H1 (cell line): ENCODE results near the gene MLEC. TPM values are rescaled to one million over a fixed set of nuclear protein-coding genes. Genes with fewer than 3 reads are reported as not detected.

Source experiments
- CBX5 ChIP-seq: fragments of 300-800, 300-1000 bp; sonication (generic); IDR thresholded peaks from 2 replicates; pipeline ENCODE4 v1.7.1; 2016; ENCODE audit warnings: antibody characterized with exemption, low read length, low read depth
- polyA plus RNA-seq, 7 experiments: library from polyadenylated mRNA; depleted of rRNA in 3 of 7; stranded (reverse) in 5 of 7; unstranded in 2 of 7; fragments of >200 nt in 5 of 7; fragments of 200-250 nt in 2 of 7; gene quantifications; 1 replicate in 5 of 7; 2 replicates in 1 of 7; 4 replicates in 1 of 7; pipeline versions ENCODE4 v1.2.1 to v1.2.3, GENCODE V29; 2011 to 2013; ENCODE audit warnings: missing spikeins in 2 of 7, mixed read lengths in 2 of 7
- total RNA-seq: library from RNA; stranded (reverse); fragmentation: NEBNext Ultra II Directional; extraction: Animal tissue kit (Norgen Biotek cat#: 25700); gene quantifications from 2 replicates; pipeline ENCODE4 v1.2.1, GENCODE V29; 2021

Gene MLEC
- total and polyA plus RNA-seq, 2 of the 8 experiments (the other 6 are each of a cell fraction or from before 2014, with no cell fraction given), result 37.1 to 260 TPM

GRCh38 chr12:120735181-120735580, 48.2 kb downstream of the MLEC start (continued):
- TF ChIP-seq CBX5, result no peak
